Bone marrow (tissue), 2 donors: Measurements from ENCODE around the gene KIF19.

Experiments used
- DNase-seq, 2 donors: peaks; one replicate each; lab custom pipeline; 2025; lab: John Stamatoyannopoulos, UW

KIF19 gene

DNA sequence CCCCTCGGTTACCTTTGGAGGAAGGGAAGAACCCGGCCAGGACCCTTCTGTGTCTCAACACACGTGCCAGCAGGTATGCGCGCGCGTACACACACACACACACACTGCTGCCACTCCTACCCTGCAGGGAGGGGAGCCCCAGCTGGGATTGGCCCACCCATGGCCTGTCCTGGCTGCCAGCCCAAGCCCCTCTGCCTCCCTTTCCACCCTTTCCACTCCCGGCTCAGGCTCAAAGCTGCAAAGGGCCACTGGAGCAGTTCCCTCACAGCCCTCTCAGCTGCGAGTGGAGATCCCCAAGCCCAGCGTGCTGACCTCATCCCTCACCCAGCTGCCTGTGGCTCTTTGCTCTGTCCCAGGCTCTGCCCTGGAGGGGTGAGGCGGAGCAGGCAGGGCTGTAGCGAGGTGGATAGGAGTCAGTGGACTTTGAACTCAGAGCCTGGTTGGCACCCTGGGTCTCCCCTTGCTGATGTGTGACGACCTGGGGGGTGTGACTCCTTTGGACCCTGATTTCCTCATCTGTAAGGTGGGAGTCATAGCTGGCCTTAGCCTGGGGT lies 14.5 kb downstream of the KIF19 start:
- DNase-seq = no peak

DNA sequence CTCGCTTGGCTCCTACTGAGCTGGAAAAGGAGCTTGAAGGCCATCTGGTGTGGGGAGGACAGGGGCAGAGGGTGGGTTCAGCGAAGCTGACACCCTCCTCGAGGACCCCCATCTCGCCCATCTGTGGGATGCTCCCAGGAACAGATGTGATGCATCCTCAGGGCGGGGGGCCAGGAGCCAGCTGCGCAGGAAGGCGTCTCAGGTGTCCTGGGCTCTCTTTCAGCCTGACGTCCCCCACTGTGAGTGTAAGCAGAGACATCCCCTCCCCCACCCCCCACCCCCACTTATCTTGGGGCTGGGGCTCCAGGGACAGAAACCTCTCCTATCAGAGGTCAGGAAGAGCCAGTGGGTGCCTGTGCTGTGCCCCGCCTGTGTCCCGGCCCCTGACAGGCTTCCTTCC lies 16.2 kb downstream of the KIF19 start:
- no peak for DNase-seq

DNA sequence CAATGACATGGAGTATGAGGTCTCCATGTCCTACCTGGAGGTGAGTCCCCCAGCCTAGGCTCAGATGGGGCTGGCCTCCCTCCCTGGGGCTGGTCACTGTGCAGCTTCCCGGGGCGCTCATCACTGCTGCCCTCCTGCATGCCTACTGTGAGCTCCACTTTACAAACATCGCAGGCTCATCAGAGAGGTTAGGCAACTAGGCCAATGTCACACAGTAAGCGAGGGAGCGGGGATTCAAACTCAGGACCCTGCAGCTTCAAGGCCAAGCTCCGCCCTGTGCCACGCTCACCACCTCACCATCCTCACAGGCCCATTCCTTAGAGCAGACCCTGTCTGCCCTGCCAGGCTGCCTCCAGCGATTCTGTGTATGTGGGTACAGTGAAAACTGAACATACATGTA lies 17.1 kb downstream of the KIF19 start:
- DNase-seq = no peak

DNA sequence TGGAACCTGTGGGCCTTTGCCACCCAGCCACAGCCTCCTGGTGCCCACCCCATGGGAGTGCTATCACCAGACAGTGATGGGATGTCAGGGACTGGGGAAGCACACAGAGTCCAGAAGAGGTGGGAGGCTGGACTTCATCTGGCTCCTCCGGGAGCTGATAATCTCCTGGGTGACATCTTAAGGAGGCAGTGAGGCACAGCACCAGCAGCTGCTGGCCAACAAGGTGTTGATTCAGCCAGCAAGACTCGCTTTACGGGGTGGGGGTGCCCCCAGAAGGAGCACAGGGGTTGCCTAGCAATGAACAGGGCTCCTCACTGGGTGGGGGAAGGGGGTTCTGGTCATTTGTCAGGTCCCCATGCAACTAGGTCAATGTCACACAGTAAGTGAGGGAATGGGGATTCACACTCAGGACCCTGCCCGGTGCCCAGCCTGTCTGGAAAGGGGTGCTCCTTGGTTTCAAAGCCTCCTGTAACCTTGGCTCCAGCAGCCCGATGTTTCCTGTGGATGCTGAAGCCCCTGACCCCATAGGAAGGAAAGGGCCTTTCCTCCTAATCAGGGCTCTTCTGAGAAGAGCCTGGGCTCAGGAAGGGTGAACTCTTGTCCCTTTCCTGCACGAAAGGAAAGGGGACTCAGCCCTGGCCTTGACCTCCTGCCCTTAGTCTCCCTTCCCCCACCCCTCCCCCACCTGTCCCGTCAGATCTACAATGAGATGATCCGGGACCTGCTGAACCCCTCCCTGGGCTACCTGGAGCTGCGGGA lies 17.7 kb downstream of the KIF19 start:
- DNase-seq = no peak

DNA sequence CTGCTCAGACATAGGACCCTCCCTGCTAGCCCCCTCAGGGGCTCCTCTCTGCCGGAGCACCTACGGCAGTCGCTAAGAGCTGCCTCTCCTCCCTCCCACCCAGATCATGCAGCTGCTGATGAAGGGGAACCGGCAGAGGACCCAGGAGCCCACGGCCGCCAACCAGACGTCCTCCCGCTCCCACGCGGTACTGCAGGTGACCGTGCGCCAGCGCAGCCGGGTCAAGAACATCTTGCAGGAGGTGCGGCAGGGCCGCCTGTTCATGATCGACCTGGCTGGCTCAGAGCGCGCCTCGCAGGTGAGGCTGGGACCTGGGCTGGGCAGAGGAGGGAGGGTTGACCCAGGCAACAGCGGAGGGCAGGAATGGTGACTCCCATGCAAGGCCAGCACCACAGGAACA lies 18.6 kb downstream of the KIF19 start:
- no peak for DNase-seq

DNA sequence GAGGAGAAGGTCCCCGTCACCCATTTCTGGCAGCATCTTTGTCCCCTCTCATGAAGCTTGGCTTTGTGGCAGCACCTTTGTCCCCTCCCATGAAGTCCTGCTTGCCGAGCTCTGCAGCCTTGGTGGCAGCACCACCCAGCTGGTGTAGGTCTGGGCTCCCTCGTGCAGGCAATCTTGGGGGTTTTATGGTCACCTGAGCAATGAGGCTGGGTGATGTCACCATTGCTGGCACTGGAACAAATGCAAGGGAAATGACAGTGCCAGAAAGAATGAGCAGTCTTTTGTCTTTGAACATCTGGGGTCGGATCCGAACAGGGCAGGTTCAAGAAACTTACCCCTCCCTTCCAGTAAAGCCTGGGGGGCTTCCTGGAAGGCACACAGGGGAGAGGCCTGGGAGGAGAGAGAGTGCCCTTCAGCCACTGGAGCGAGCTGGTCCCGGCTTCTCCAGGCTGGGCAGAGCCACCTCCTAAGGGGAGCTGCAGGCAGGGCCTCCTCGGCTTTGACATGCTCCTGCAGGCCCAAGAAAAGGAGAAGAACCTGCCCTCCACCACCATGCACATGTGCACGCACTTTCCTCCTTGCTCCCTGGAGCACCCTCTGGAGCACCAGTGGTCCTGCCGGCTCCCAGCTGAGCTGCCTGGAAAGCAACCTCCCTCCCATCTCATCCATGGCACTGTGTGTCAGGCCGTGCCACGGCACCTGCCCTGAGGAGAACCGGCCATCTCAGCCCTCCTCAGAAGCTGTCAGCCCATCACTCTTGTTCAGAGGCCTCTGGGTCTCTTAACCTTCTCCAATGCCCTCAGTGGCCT lies 19.6 kb downstream of the KIF19 start:
- DNase-seq = no peak

DNA sequence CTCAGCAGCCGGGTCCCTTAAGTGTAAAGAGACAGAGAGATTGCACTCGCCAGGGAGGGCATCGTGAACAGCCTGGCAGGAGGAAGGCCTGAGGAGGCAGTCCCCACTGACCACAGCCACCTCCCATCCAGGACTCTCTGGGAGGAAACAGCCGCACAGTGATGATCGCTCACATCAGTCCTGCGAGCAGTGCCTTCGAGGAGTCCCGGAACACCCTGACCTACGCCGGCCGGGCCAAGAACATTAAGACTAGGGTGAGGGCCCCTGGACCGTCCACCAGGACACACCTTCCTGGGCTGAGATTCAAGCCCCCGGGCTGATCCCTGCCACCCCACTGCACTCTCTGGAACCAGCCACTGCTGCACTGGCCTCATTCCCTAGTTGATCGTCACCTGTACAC lies 21.6 kb downstream of the KIF19 start:
- no peak for DNase-seq

DNA sequence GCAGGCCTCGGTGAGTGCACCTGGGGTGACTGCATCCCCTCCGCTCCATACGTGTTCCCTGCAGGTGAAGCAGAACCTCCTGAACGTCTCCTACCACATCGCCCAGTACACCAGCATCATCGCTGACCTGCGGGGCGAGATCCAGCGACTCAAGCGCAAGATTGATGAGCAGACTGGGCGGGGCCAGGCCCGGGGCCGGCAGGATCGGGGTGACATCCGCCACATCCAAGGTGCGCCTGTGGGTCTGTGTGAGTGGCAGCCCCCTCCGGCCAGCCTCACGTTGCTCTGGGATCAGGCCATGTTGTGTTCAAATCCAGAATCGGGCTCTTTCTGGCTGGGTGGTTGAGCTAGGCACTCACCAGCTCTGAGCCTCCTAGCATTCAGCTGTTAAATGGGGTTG lies 23.1 kb downstream of the KIF19 start:
- no peak for DNase-seq

DNA sequence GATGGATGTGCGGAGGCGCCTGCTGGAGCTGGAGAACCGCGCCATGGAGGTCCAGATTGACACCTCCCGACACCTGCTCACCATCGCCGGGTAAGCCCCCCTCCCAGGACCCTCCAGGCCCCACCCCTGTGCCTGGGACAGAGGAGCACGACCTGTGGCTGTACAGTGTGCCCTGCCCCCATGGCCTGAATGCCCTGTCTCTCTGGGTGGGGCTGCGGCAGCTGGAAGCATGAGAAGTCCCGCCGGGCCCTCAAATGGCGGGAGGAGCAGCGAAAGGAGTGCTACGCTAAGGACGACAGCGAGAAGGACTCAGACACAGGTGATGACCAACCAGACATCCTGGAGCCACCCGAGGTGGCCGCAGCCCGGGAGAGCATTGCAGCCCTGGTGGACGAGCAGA lies 24.5 kb downstream of the KIF19 start:
- no peak for DNase-seq

DNA sequence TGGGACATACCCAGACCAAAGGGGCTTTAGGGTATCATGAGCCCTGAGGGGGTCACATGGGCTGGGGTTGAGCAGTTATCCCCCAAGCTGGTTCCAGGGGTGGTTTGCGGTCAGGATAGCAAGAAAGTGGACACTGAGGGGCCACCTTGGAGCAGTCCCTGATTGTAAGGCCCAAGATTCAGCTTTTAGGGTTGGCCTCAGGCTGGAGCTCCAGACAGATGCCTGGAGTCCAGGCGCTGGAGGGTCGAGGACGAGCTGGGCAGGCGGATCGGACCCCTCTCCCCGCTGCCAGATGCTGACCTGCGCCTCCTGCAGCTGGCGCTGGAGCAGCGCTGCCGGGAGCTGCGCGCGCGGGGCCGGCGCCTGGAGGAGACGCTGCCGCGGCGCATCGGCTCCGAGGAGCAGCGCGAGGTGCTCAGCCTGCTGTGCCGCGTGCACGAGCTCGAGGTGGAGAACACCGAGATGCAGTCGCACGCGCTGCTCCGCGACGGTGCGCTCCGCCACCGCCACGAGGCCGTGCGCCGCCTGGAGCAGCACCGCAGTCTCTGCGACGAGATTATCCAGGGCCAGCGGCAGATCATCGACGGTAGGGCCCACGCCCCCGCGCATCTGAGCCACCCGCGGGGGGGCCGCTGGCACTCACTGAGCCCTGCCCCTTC lies 25.7 kb downstream of the KIF19 start:
- DNase-seq = no peak

DNA sequence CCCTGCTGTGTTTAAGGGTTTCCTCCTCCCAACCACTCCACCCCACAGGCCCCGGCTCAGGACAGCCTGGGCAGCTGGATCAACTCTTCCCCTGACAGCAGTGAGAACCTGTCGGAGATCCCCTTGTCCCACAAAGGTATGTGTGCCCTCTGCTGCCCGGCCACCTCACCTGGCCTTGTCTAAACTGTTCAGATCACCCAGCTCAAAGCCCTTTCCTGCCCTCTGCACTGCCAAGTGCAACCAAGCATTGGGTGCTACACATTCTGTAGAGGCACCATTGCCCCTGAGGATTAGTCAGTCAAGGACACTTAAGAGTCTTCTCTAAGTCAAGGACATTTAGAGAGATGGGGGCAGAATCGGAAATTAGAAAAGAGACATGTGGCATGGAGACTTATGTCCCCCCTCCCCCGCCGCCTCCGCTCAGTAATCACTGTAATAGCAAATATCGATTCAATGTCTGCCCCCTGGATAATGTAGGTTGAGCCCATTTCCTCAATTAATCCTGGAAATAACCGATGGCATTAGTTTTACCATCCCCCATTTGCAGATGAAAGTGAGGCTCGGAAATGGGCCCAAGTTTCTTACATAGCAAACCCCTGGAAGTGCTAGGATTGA lies 27.5 kb downstream of the KIF19 start:
- no peak for DNase-seq

DNA sequence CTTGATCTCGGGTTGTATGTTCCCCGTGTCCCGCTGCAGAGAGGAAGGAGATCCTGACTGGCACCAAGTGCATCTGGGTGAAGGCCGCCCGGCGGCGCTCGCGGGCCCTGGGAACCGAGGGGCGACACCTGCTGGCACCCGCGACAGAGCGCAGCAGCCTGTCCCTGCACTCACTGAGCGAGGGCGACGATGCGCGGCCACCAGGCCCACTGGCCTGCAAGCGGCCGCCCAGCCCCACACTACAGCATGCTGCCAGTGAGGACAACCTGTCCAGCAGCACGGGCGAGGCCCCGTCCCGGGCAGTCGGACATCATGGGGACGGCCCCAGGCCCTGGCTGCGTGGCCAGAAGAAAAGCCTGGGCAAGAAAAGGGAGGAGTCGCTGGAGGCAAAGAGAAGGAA lies 28.1 kb downstream of the KIF19 start:
- peak; percentile 21 to 65 for DNase-seq

DNA sequence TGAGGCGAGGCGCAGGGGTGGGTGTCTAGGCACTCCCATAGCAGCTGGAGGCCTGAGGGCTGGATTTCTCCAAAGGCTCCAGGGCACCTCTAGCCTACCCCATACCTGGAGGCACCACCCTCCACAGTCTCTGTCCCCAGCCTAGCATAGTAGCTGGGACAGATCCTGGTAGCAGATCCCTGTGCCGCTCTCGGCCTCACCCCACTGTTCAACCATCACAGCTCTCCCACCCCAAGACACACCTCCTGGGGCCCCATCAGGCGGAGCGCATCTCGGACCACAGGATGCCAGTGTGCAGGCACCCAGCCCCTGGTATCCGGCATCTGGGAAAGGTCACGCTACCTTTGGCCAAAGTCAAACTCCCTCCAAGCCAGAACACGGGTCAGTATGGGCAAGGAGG lies 28.5 kb downstream of the KIF19 start:
- no peak for DNase-seq

DNA sequence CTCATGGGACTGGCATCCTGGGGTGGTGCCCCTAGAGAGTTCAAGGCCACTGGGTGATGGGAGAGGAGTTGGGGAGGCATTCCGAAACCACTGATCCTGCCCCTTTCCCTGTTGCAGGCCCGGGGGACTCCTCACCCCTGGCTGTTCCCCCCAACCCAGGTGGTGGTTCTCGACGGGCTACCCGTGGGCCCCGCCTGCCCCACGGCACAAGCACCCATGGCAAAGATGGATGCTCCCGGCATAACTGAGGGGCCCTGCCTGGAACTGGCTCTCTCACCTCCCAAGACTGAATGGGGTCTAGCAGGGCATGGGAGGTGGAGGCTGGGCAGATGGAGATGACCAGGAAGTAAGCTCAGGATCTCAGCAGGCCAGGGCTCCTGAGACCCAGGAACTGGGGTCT lies 29.0 kb downstream of the KIF19 start:
- DNase-seq = no peak

DNA sequence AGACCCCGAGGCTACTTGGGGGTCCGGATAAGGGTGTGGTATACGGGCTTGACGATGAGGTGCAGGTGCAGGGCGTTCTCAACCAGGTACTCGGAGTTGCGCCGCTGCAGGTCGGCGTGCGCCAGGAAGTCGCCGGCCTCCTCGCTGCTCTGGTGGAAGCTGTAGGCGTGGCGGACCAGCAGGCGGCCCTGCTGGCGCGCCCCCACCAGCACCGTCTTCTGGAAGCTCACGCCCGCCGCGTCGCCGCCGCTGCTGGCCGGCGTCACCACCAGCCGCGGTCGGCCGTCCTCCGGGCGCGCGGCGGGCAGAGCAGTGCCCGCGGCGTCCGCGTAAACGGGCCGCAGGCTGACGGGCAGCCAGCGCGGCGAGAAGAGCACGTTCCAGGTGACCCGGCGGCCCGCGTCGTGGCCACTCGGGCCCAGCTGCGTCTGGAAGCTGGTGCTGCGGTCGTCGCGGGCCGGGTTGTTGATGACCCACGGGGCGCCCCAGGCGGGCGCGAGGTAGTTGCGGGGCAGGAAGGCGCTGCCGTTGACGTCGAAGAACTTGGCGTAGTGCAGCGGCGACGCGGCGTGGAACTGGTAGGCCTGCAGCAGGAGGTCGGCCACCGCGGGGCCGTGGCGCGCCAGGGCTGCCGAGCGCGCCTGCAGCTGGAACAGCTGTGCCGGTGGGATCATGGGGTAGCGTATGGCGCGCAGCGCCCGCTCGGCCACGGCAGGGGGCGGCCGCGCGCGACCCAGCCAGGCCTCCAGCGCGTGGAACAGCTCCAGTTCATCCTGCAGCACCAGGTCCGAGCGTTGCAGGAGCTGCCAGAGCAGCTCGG lies 30.8 kb downstream of the KIF19 start:
- DNase-seq = no peak

DNA sequence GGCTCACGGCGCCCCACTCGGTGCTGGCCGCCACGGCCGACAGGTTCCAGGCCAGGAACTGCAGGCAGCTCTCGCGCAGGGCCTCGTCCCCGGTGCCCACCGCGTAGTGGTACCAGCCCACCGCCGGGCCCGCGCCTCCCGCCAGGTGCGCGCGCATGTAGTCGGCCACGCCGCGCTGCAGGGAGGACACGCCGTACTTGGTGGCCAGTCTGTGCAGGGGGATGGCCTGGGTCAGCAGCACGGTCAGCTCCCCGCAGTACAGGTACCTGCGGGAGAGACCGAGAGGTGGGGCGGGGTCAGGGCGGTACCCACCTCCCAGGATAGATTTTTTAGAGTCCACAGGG lies 31.4 kb downstream of the KIF19 start:
- DNase-seq = no peak

DNA sequence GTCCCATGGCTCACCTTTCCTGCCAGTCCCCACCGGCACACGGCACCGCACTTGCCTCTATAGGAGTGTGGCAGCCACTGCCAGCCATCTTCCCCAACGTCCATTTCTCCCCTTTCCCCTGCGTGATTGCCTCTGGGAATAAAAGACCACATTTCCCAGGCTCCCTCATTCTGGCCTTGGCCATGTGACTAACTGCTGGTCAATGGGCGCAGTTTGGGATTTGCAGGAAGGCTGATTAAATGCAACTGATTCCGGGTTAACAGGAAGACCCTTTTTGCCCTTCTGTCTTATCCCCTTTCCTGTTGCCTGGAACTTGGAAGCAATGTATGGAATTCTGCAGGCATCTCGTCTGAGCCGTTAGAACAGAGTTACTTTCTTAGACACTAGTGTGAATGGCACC lies 32.7 kb downstream of the KIF19 start:
- no peak for DNase-seq

DNA sequence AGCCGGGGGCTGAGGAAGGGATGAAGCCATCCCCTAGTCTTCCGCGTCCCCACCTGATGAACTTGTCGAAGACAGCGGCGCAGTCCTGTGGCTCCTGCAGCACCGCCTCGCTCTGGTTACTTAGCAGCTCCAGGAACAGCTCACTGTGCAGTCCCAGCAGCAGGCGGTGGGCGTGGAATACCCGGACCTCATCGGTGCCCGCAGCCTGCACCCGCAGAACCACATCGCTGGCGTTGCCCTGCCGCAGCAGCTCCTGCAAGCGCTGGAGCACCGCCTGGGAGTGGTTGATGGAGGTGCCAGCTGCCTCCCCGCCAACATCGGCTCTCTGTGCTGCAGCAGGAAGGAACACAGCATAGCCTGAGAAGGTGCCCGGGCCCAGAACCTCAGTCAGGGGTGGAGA lies 33.9 kb downstream of the KIF19 start:
- DNase-seq = no peak

DNA sequence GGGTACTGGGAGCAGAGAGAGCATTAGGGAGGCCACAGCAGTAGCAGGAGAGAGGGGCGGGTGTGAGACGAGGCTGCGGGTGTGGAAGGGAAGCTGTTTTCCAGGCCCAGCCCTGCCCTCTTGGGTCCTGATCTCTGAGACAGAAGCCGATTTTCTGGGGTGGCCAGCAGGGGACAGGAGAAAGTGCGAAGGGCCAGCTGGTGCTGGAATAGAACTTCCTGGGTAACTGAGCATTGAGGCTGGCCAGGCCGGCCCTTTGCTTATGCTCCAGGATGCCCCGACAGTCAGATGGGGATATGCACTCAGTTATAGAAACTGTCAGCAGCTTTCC lies 34.8 kb downstream of the KIF19 start:
- DNase-seq = no peak

DNA sequence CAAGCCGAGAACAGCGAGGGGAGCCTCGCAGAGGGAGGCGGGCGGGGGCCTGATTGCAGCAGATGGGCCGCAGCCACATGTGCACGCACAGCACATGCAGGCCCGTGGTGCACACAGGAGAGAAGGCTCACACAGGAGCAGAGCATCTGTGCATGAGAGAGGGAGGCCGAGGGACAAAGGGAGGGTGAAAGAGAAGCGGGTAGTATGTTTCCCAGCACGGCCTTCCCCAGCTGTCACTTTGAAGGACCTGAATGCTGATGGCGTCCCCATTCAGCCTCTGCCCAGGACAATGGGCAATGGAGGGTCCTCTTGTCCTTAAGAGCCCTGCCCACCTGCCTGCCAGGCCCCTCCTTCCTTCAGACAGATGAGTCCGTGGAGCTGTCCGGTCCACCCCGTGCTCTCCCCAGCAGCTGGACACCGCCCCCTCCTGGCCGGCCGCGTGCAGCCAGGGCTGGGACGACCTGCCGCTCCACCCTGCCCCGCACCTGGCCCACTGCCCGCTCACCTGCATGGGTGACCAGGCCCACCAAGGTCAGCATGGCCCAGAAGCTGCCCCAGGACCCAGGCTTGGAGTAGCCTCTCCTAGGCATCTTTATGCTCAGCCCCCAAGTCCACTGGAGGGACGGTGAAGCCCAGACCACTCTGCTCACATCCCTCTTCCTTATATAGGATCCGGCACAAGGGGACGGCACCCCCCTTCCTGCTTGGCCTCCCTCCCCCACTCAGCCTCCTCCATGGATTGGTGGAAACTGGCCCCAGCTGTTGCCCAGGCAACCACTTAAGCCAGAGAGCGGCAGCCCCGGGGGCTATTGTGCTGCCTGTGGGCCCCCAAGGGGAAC lies 35.4 kb downstream of the KIF19 start, which contains the start of gene BTBD17:
TSS of gene BTBD17 (minus strand) at position 639 of the 839 bp plus-strand sequence. CDS start at position 590, 49 bp downstream.
- DNase-seq = no peak

DNA sequence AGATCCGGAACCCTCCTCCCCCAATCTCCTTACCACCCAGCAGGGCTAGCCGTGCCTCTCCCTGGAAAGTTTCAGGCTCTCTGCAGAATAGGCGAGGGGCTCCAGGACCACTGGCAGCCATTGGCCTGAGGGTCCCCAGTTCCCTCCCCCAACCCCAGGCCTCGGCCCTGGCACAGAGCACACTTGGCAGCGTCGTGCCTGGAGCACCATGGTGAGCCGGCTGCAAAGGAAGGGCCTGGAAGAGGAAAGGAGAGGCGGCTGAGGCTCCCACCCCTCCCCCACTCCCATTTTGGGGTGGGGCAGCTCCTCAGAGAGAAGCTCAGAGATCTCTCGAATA lies 36.0 kb downstream of the KIF19 start:
- no peak for DNase-seq
